Measurements from ENCODE around the gene AEN. TPM values are rescaled to one million over a fixed set of nuclear protein-coding genes. Genes with fewer than 3 reads are reported as not detected.

The AEN gene
- total RNA-seq, 1 donor from 2014 or later = 41.9 TPM

DNA sequence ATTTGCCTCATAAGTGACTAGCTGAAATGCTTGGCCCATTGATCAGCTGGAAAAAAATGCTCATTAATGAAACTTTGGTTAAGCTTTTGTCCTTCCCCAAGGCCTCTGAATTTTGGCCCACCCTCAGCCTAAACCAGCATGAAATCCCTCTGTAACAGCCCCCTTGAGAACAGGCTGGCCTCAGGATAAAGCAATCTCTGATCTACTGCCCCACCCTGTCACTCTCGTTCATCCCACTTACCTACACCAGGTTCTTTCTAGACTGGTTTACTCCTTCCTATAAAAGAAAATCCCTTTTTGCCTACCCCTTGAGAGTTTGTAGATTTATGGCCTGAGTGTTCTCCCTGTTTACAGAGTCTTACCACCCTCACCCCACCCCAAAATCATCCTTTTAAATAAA, 3.4 kb upstream of the AEN start:
- Mint-ChIP-seq H3K36me3 (ENCODE audit: low read depth) (peaks cover 6% of the 10 kb centered on the region), H3K9me3 (no peaks in the 10 kb centered on the region), H3K27me3 (peaks cover 10% of the 10 kb centered on the region), H3K4me1 (peaks cover 28% of the 10 kb centered on the region), H3K4me3 (no peak overlapping the region), H3K27ac (no peak overlapping the region)
- TF ChIP-seq CTCF (IDR thresholded peaks at IDR 0.05) = no peak
- intact Hi-C loops (cut with micrococcal nuclease) = no loop called here
- POLR2A ChIA-PET = no interaction called here
- CTCF ChIA-PET = no interaction called here
- DNase-seq (no peak), ATAC-seq (ENCODE audit: low read depth) (no peak)

- H3K27ac Mint-ChIP-seq = no peak overlapping the region
- POLR2A ChIA-PET = no interaction called here
- no peak for ATAC-seq (ENCODE audit: low read depth)
Measured at GRCh38 chr15:88618686-88619085, 2.5 kb upstream of the AEN start.

GRCh38 chr15:88619796-88620195, 1.3 kb upstream of the AEN start:
- no peak overlapping the region for H3K4me3 Mint-ChIP-seq
- ChIA-PET POLR2A (no interaction called here), CTCF (no interaction called here)
- H3K36me3 Mint-ChIP-seq (ENCODE audit: low read depth) = peaks cover 17% of the 10 kb centered on the region
- H3K4me1 Mint-ChIP-seq = peaks cover 48% of the 10 kb centered on the region
- no peak for DNase-seq
- intact Hi-C loops (cut with micrococcal nuclease) = loop anchor here (2.0 to 10.0 kb wide), 3 partner anchors 153 to 715 kb away; partner anchors contain the start of genes HAPLN3, MRPL46, MRPS11 and POLG
- no peaks in the 10 kb centered on the region for H3K9me3 Mint-ChIP-seq
- H3K27me3 Mint-ChIP-seq = peaks cover 2% of the 10 kb centered on the region
- TF ChIP-seq CTCF (IDR thresholded peaks at IDR 0.05) = no peak
- no peak overlapping the region for H3K27ac Mint-ChIP-seq
- ATAC-seq (ENCODE audit: low read depth) = no peak

More at GRCh38 chr15:88618686-88619085, 2.5 kb upstream of the AEN start:
- no peak for DNase-seq
- no peak for TF ChIP-seq CTCF (IDR thresholded peaks at IDR 0.05)
- peaks cover 37% of the 10 kb centered on the region for H3K4me1 Mint-ChIP-seq
- peaks cover 7% of the 10 kb centered on the region for H3K27me3 Mint-ChIP-seq
- no peak overlapping the region for H3K4me3 Mint-ChIP-seq
- CTCF ChIA-PET = no interaction called here
- H3K9me3 Mint-ChIP-seq = no peaks in the 10 kb centered on the region
- intact Hi-C loops (cut with micrococcal nuclease) = no loop called here
- peaks cover 11% of the 10 kb centered on the region for H3K36me3 Mint-ChIP-seq (ENCODE audit: low read depth)

DNA sequence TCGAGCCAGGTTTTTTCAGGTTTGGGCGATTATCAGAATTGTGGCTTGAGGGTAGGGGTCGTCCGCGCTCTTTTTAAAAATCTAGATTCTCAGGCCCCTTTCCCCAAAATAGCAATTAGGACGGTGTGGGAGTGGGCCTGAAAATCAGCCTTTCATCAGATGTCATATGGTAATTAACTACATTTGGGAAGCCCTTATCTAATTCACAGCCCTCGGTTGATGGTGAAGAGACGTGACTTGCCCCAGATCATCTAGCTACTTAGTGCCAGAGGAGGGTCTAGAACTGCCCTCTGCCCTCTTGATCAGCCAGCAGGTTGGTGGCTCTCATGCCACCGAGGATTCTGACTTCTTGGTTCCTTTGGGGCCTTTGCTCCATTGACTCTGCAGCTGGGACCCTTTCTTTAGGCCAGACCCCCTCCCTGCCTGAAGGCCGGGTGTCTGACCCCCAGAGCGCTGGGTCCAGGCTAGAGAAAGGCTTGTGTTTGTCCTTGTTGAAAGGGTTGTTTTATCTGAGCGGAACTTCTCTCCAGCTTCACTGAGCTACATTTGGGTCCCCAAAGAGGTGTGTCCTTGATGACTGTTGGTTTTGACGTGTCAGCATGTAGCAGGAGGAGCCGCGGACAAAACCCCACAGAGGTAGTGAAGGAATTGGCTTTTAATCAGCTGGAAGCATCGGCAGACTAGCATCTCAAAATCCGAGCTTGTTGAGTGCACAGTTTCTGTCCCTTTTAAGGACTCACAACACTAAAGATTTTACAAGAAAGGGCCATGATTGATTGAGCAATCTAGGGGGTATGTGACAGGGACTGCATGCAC, 857 bp downstream of the AEN start:
- ChIA-PET CTCF (interaction anchor here (1.2 to 1.9 kb wide), 4 partner anchors 10 to 283 kb away, joined by 3 to 6 read pairs (median 6); no protein-coding TSS in a partner anchor), POLR2A (interaction anchor here (0.7 to 2.1 kb wide), 8 partner anchors 11 to 990 kb away, joined by 3 to 19 read pairs (median 8); partner anchors contain the start of genes ISG20, MRPL46 and MRPS11)
- Mint-ChIP-seq H3K4me1 (peaks cover 57% of the 10 kb centered on the region), H3K36me3 (ENCODE audit: low read depth) (peaks cover 25% of the 10 kb centered on the region), H3K4me3 (peak overlapping the region; percentile 87), H3K27ac (peak overlapping the region; percentile 92), H3K27me3 (peaks cover 2% of the 10 kb centered on the region), H3K9me3 (no peaks in the 10 kb centered on the region)
- ATAC-seq (ENCODE audit: low read depth) = peak; percentile 36
- no peak for DNase-seq
- intact Hi-C loops (cut with micrococcal nuclease) = loop anchor here (1.0 to 10.0 kb wide), 7 partner anchors 16 to 713 kb away; partner anchors contain the start of genes DET1, HAPLN3, MRPL46 and MRPS11
- TF ChIP-seq CTCF (IDR thresholded peaks at IDR 0.05) = no peak

- no peak for TF ChIP-seq CTCF (IDR thresholded peaks at IDR 0.05)
- peaks cover 31% of the 10 kb centered on the region for H3K36me3 Mint-ChIP-seq (ENCODE audit: low read depth)
Measured at GRCh38 chr15:88622605-88622975, 1.4 kb downstream of the AEN start.

More at GRCh38 chr15:88622605-88622975, 1.4 kb downstream of the AEN start:
- H3K27ac Mint-ChIP-seq = peak overlapping the region; percentile 92
- H3K4me3 Mint-ChIP-seq = peak overlapping the region; percentile 87
- no peak for DNase-seq
- ChIA-PET CTCF (interaction anchor here (1.2 to 1.9 kb wide), 4 partner anchors 9 to 282 kb away, joined by 3 to 6 read pairs (median 6); no protein-coding TSS in a partner anchor), POLR2A (interaction anchor here (1.8 to 2.1 kb wide), 4 partner anchors 12 to 155 kb away, joined by 11 to 19 read pairs (median 14); partner anchors contain the start of genes ISG20, MRPL46 and MRPS11)
- intact Hi-C loops (cut with micrococcal nuclease) = loop anchor here (10.0 kb wide), 1 partner anchor 712 kb away; the partner anchor contains the start of gene POLG
- peaks cover 62% of the 10 kb centered on the region for H3K4me1 Mint-ChIP-seq
- peak; percentile 4 for ATAC-seq (ENCODE audit: low read depth)
- H3K9me3 Mint-ChIP-seq = no peaks in the 10 kb centered on the region
- H3K27me3 Mint-ChIP-seq = peaks cover 2% of the 10 kb centered on the region

Data from activated B cell treated with CpG ODN at 0.5 μM for 24 hours (primary cell).